NT2/D1 (cell line): ENCODE data around the gene TPRG1L.
"Not testable (repeated sequence)": the region's sequence is repeated elsewhere in the genome, so short reads cannot be mapped to it uniquely, and the experiment has no call there.

Experiments used
- DNase-seq: peaks from one replicate; pipeline ENCODE4 v3.0.0-alpha.2; 2011; ENCODE audit warnings: low read depth, low spot score
- H3K27me3 ChIP-seq: 2 replicates; pipeline ENCODE4 v1.6.0; 2011; ENCODE audit warnings: mild to moderate bottlenecking; ENCODE audit not compliant: insufficient read length, insufficient read depth
- H3K36me3 ChIP-seq: 2 replicates; pipeline ENCODE4 v1.6.1; 2011; ENCODE audit warnings: mild to moderate bottlenecking, low read length, mixed read lengths; ENCODE audit not compliant: insufficient read depth, insufficient read length
- H3K4me1 ChIP-seq: 2 replicates; pipeline ENCODE4 v1.5.1; 2011; ENCODE audit not compliant: insufficient read depth, insufficient read length
- H3K4me3 ChIP-seq: 2 replicates; pipeline ENCODE4 v1.5.1; 2011; ENCODE audit warnings: low read depth; ENCODE audit not compliant: insufficient read length
- H3K9ac ChIP-seq: 2 replicates; pipeline ENCODE4 v1.6.0; 2011; ENCODE audit warnings: low read depth; ENCODE audit not compliant: insufficient read length
- H3K9me3 ChIP-seq: 2 replicates; pipeline ENCODE4 v1.5.1; 2011; ENCODE audit warnings: mild to moderate bottlenecking, low read length; ENCODE audit not compliant: insufficient read depth
- SUZ12 ChIP-seq: IDR thresholded peaks from 2 replicates; pipeline ENCODE4 v1.6.1; 2011; ENCODE audit not compliant: insufficient read length, insufficient read depth; ENCODE audit errors: extremely low read depth
- YY1 ChIP-seq: IDR thresholded peaks from 2 replicates; pipeline ENCODE4 v1.6.1; 2011; ENCODE audit not compliant: insufficient read length, insufficient read depth
- ZNF274 ChIP-seq: IDR thresholded peaks from 2 replicates; pipeline ENCODE4 v1.6.1; 2011; ENCODE audit warnings: mild to moderate bottlenecking, low read depth, low read length

The TPRG1L gene

DNA sequence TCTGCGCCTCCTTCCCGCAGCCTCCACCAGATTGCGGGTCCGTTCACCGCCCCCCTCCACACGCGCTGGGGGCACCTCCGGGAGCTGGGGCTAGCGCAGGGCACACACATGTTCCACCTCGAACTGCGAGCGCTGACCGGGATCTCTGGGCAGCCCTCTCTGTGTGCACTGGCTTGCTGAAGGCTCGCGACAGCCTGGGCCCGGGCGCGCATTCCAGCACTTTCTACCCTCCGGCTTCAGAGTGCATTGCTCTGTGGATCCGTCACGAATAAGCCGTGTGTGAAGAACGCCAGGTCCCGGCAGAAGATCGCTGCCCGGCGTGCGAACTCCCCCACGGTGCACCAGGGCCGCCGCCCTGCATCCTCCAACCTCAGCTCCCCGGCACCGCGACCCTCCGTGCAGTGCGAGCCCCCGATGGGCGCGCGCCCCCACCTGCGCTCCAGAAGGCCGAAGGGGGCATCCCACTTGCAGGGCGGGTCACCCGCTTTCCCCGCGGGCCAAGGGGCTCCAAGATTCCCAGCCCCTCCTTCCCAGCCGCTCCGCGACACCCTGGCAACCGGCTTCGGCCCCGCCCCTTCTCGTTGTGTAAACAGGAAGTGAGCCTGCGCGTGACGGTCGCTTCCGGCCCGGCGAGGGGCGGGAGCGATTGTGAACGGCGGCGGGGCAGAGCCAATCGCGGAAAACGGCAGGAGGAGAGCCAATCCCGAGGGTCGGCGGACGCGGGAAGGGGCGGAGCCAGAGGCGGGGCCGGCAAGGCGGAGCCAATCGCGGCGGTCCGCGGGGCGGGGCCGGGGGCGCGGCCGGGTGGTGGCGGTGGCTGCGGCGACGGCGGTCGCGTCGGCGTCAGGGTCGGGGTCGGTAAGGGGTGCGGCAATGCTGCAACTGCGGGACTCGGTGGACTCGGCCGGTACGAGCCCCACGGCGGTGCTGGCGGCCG lies at the start of gene TPRG1L:
TSS of gene TPRG1L (plus strand) at position 816 of the 937 bp plus-strand sequence. CDS start at position 874, 58 bp downstream.
- H3K4me3 ChIP-seq, result peak within 1 kb of the TSS; percentile 85
- TF ChIP-seq SUZ12, result no peak
- no peak for TF ChIP-seq ZNF274
- TF ChIP-seq YY1, result no peak
- peak; percentile 89 for DNase-seq
- H3K9ac ChIP-seq, result peak within 1 kb of the TSS; percentile 83
- no peaks in the 10 kb centered on the region for H3K4me1 ChIP-seq
- peaks cover 26% of the 10 kb centered on the region for H3K36me3 ChIP-seq
- no peaks in the 10 kb centered on the region for H3K9me3 ChIP-seq
- peaks cover 26% of the 10 kb centered on the region for H3K27me3 ChIP-seq

DNA sequence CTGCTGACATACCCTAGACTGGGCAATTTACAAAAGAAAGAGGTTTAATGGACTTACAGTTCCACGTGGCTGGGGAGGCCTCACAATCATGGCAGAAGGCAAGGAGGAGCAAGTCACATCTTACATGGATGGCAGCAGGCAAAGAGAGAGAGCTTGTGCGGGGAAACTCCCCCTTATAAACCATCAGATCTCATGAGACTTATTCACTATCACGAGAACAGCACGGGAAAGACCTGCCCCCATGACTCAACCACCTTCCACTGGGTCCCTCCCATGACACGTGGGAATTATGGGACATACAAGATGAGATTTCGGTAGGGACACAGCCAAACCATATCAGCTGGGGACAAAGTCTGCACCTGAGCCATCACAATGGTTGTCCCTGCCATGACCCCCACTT lies 49.3 kb upstream of the TPRG1L start:
- not testable (repeated sequence) for H3K9me3 ChIP-seq, H3K27me3 ChIP-seq, DNase-seq, H3K36me3 ChIP-seq, H3K4me3 ChIP-seq, H3K4me1 ChIP-seq, H3K9ac ChIP-seq

DNA sequence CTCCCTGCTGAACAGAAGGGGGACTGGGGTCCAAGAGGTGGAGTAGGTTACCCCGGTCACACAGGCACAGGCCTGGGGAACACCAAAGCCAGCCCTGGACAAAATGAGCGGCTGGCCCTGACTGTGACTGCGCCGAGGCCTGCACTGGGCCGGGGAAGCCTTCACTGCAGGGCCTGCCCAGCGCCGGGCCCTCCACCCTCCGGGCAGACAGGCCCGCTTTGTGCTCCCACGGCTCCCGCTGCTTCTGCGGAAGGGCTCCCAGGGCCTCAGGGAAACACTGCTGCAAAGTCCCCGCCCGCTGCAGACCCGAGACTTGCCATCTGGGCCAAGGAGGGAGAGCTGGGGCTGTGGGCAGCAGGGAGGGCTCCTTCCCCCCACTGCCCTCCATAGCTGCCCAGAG lies 48.8 kb upstream of the TPRG1L start:
- no peak overlapping the region for H3K4me3 ChIP-seq
- no peaks in the 10 kb centered on the region for H3K27me3 ChIP-seq
- no peaks in the 10 kb centered on the region for H3K36me3 ChIP-seq
- H3K4me1 ChIP-seq, result no peaks in the 10 kb centered on the region
- H3K9me3 ChIP-seq, result no peaks in the 10 kb centered on the region
- no peak for TF ChIP-seq ZNF274
- TF ChIP-seq SUZ12, result no peak
- no peak for TF ChIP-seq YY1
- H3K9ac ChIP-seq, result peak overlapping the region; percentile 4
- no peak for DNase-seq

DNA sequence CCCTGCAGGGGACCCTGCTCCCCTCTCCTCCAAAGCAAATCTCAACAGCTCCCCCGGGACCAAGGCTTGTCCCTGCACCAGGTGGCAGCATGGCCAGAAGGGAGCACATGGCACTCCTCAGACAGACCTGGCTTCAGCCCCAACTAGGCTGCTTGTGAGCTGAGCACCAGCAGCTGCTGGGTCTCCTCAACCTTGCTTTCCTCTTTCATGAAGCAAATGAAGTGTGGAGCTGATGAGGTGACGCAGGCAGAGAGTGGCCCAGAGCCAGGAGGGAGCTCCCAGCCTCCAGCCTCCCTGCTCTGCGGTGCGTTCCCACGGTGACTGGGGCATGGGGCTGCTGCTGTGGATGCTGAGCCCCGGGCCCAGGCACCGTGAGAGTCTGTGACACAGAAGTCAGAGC lies 47.5 kb upstream of the TPRG1L start:
- TF ChIP-seq ZNF274 (no peak), SUZ12 (no peak), YY1 (no peak)
- Histone ChIP-seq H3K27me3 (no peaks in the 10 kb centered on the region), H3K9me3 (no peaks in the 10 kb centered on the region), H3K4me3 (no peak overlapping the region), H3K36me3 (no peaks in the 10 kb centered on the region), H3K9ac (no peak overlapping the region), H3K4me1 (no peaks in the 10 kb centered on the region)
- no peak for DNase-seq

DNA sequence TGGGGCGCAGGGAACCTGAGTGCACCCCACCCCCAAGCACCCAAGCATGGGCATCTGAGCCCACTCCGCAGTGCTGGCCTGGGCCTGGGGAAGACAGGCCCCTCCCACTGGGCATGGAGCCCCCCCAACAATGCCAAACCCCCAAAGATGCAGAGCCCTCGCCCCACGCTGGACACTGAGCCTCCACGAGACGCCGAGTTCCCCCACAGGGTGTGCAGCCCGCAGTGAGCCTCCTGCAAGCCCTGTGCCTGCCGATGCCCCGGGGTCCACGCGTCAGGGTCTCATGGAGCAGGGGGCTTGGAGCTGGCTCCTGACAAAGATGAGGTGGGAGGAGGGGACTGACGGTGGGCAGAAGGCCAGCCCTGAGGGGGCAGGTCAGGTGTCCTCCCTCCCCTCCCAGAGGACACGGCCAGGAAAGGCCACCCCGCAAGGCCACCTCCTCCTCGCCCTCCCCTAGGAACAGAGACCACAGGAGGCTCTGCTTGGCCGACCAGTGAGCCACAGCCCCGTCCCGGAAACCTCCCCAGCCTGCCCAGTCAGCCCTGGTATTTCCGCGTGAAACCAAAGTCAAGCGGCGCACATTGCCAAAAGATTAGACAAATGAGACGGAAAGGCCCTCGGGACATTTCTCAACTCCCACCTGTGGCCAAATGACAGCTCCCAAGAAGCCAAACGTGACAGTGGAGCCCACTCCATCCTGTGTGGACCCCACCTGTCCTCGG lies 46.9 kb upstream of the TPRG1L start:
- H3K9ac ChIP-seq, result no peak overlapping the region

DNA sequence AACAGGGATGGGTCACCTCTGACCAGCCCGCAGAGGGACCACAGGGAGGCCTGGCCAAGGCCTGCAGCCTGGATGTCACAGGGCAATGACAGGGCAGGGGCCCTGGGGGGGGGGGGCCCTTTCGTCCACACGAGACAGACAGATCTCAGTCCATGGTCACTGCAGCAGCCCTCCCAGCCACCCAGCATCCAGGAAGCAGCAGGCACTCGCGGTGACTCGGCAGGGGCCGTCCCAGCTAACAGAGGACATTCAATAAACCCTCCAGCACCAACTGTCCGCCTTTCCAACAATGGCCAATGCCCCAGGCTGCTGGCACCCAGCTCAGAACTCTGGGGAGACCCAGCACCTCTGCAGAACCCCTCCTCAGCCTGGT lies 46.4 kb upstream of the TPRG1L start:
- Histone ChIP-seq H3K27me3 (no peaks in the 10 kb centered on the region), H3K4me1 (no peaks in the 10 kb centered on the region), H3K4me3 (no peak overlapping the region), H3K9me3 (no peaks in the 10 kb centered on the region), H3K36me3 (no peaks in the 10 kb centered on the region), H3K9ac (no peak overlapping the region)
- TF ChIP-seq SUZ12 (no peak), ZNF274 (no peak), YY1 (no peak)
- no peak for DNase-seq

More for the DNA sequence above, 46.9 kb upstream of the TPRG1L start:
- Histone ChIP-seq H3K4me1 (no peaks in the 10 kb centered on the region), H3K27me3 (no peaks in the 10 kb centered on the region), H3K9me3 (no peaks in the 10 kb centered on the region), H3K4me3 (no peak overlapping the region), H3K36me3 (no peaks in the 10 kb centered on the region)
- DNase-seq, result no peak
- TF ChIP-seq SUZ12, result no peak
- TF ChIP-seq YY1, result no peak
- no peak for TF ChIP-seq ZNF274

DNA sequence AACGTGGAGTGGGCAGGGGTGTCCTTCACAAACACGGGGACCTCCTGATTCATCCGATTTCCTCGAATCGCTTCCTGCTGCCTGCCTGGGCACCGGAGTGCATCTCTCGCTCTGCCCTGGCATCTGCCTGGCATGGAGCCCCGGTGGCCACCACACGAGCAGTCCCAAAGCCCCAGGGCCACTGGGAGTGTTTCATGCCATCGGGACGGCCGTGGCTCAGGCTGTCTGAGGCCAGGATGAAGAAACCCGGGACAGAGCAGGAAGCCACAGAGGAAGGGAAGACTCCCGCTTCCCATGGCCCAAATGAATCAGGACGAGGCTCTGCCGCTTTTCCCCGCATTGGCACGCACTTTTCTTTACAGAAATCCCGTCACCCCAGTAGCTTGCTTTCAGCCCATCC lies 45.9 kb upstream of the TPRG1L start:
- H3K4me3 ChIP-seq, result no peak overlapping the region
- DNase-seq, result no peak
- no peaks in the 10 kb centered on the region for H3K4me1 ChIP-seq
- H3K27me3 ChIP-seq, result no peaks in the 10 kb centered on the region
- H3K36me3 ChIP-seq, result no peaks in the 10 kb centered on the region
- no peak overlapping the region for H3K9ac ChIP-seq
- TF ChIP-seq YY1 (no peak), ZNF274 (no peak), SUZ12 (no peak)
- no peaks in the 10 kb centered on the region for H3K9me3 ChIP-seq
